K562 (cell line): Measurements from ENCODE around the gene FKBP3. TPM values are rescaled to one million over a fixed set of nuclear protein-coding genes. Genes with fewer than 3 reads are reported as not detected.

ENCODE experiments used
- ATAC-seq: fragments of 200-7000 bp; cut with Tn5 transposase; 3 replicates; pipeline ENCODE4 v1.9.1; 2020; ENCODE audit warnings: moderate library complexity
- BruUV-seq: library from RNA; stranded (reverse); fragments of 400-500 nt; replicated peaks from 2 replicates; lab custom pipeline; 2021; lab: Mats Ljungman, UMichigan
- CTCF ChIA-PET: fragments of 300-600 bp; formaldehyde crosslinking; extraction: SDS; loops from one replicate; lab custom pipeline; 2021; ENCODE audit warnings: low intra/inter-chr PET ratio; lab: Yijun Ruan, JAX
- POLR2A ChIA-PET: fragments of 300-600, 350-650 bp; sonication (Branson Sonifier 250); formaldehyde crosslinking; extraction: SDS; loops from one replicate; lab custom pipeline; 2021; ENCODE audit warnings: antibody characterized with exemption, inconsistent platforms; lab: Yijun Ruan, JAX
- DNase-seq, 4 experiments: peaks; one replicate each; pipeline versions ENCODE4 v3.0.0 to v3.0.0-alpha.2; 2011 to 2018; ENCODE audit warnings: low spot score in 3 of 4, mixed read lengths in 3 of 4; ENCODE audit errors: extremely low read depth in 1 of 4
- FAIRE-seq: peaks from 2 replicates; lab custom pipeline; 2011; peaks lifted over from hg19 to GRCh38; lab: Jason Lieb, UNC
- H2AFZ ChIP-seq: 2 replicates; pipeline ENCODE4 v1.6.0; 2011; ENCODE audit warnings: low read depth, low read length, control low read depth, inconsistent platforms
- H3K27ac ChIP-seq: fragments of 200-600 bp; 3 replicates; pipeline ENCODE4 v1.8.0; 2011; ENCODE audit warnings: low read depth, mild to moderate bottlenecking, control low read depth, inconsistent platforms, low read length, moderate library complexity, mixed read lengths; ENCODE audit errors: extremely low read depth
- H3K27me3 ChIP-seq, 2 experiments: fragments of 300-600 bp in 1 of 2; 2 replicates in 1 of 2; 3 replicates in 1 of 2; pipeline versions ENCODE4 v1.6.0 to v1.8.0; 2011; ENCODE audit warnings: inconsistent platforms in 2 of 2, low read length in 2 of 2, mild to moderate bottlenecking in 1 of 2, mixed read lengths in 1 of 2, moderate library complexity in 1 of 2; ENCODE audit not compliant: control insufficient read depth in 2 of 2, insufficient read depth in 2 of 2
- H3K36me3 ChIP-seq: fragments of 300-600 bp; 3 replicates; pipeline ENCODE4 v1.8.0; 2011; ENCODE audit warnings: mild to moderate bottlenecking, low read length, inconsistent platforms; ENCODE audit not compliant: control insufficient read depth, insufficient read depth
- H3K4me1 ChIP-seq, 2 experiments: fragments of 200-600 bp in 1 of 2; replicated peaks in 1 of 2; 2 replicates in 1 of 2; 3 replicates in 1 of 2; pipeline versions ENCODE4 v1.5.1 to v1.8.0; 2011; ENCODE audit warnings: inconsistent platforms in 2 of 2, low read length in 2 of 2, mild to moderate bottlenecking in 1 of 2, mixed read lengths in 1 of 2, moderate library complexity in 1 of 2; ENCODE audit not compliant: control insufficient read depth in 2 of 2, insufficient read depth in 2 of 2
- H3K4me2 ChIP-seq: 2 replicates; pipeline ENCODE4 v1.6.1; 2011; ENCODE audit warnings: low read length, control low read depth, inconsistent platforms, mixed read lengths; ENCODE audit not compliant: insufficient read depth
- H3K4me3 ChIP-seq: fragments of 200-600 bp; sonication (generic), shearing (Covaris generic); 2 replicates; pipeline ENCODE4 v1.5.1; 2016; ENCODE audit warnings: control low read depth, inconsistent platforms
- H3K79me2 ChIP-seq: fragments of 200-600 bp; 3 replicates; pipeline ENCODE4 v1.8.0; 2011; ENCODE audit warnings: low read length, inconsistent platforms; ENCODE audit not compliant: control insufficient read depth, insufficient read depth
- H3K9ac ChIP-seq, 2 experiments: 2 replicates each; pipeline versions ENCODE4 v1.6.0 to v1.6.1; 2011; ENCODE audit warnings: low read depth in 2 of 2, low read length in 2 of 2, control low read depth in 1 of 2, inconsistent platforms in 1 of 2, mild to moderate bottlenecking in 1 of 2, mixed read lengths in 1 of 2; ENCODE audit not compliant: insufficient read depth in 1 of 2
- H3K9me1 ChIP-seq: one replicate; pipeline ENCODE4 v1.6.0; 2011; ENCODE audit warnings: inconsistent platforms, mild to moderate bottlenecking, low read length, moderate library complexity; ENCODE audit not compliant: control insufficient read depth, insufficient read depth
- H3K9me3 ChIP-seq: replicated peaks from 2 replicates; pipeline ENCODE4 v1.5.1; 2011; ENCODE audit warnings: low read depth, low read length, inconsistent platforms; ENCODE audit not compliant: control insufficient read depth, insufficient read depth
- H4K20me1 ChIP-seq: replicated peaks from 2 replicates; pipeline ENCODE4 v1.6.1; 2011; ENCODE audit warnings: low read length, inconsistent platforms, mixed read lengths; ENCODE audit not compliant: control insufficient read depth, insufficient read depth
- C11orf30 ChIP-seq: fragments of 450-650 bp; IDR thresholded peaks from 2 replicates; pipeline ENCODE4 v1.6.1; 2016; ENCODE audit warnings: low read depth, mild to moderate bottlenecking
- EWSR1 ChIP-seq: fragments of 450-650 bp; IDR thresholded peaks from 2 replicates; pipeline ENCODE4 v1.6.1; 2018; ENCODE audit warnings: borderline replicate concordance, mild to moderate bottlenecking, low read depth, moderate library complexity; ENCODE audit not compliant: partially characterized antibody
- IRF2 ChIP-seq: sonication (generic); formaldehyde crosslinking; IDR thresholded peaks from 2 replicates; pipeline ENCODE4 v1.8.1; 2022; ENCODE audit warnings: mild to moderate bottlenecking, missing genetic modification reagents
- KDM5B ChIP-seq: fragments of 200-600 bp; sonication (generic); IDR thresholded peaks from 2 replicates; pipeline ENCODE4 v1.6.1; 2012; ENCODE audit warnings: low read depth, mild to moderate bottlenecking, moderate library complexity, low read length, control low read depth, inconsistent platforms; ENCODE audit not compliant: insufficient replicate concordance
- MYNN ChIP-seq, 2 experiments: sonication (generic); formaldehyde crosslinking in 1 of 2; IDR thresholded peaks; 2 replicates each; pipeline versions ENCODE4 v1.5.0 to v1.6.1; 2016 to 2020; ENCODE audit warnings: antibody characterized with exemption in 1 of 2, missing genetic modification reagents in 1 of 2
- SMARCB1 ChIP-seq: IDR thresholded peaks from 2 replicates; pipeline ENCODE4 v1.6.1; 2011; ENCODE audit warnings: improper control_type of control experiment, low read depth; ENCODE audit not compliant: insufficient read length
- whole genome bisulfite sequencing: fragments of 100-300 bp; shearing (Covaris generic); methylation state at CpG from one replicate; pipeline ENCODE4 v1.1.6; 2016; ENCODE audit warnings: low coverage, mixed read lengths; ENCODE audit not compliant: insufficient coverage; ENCODE audit errors: missing lambda C conversion rate; 5-methylcytosine and 5-hydroxymethylcytosine counted together
- in situ Hi-C: fragments of 300-500 bp; cut with MboI; formaldehyde crosslinking; loops from 4 replicates; pipeline ENCODE4 v1.15.0; 2018; ENCODE audit warnings: inconsistent platforms, mixed read lengths
- intact Hi-C: fragments of 100-400 bp; cut with micrococcal nuclease; formaldehyde crosslinking; loops from 2 replicates; pipeline ENCODE4 v1.14.2; 2022
- polyA plus RNA-seq, 8 experiments: library from polyadenylated mRNA; depleted of rRNA in 4 of 8; stranded (reverse) in 5 of 8; unstranded in 3 of 8; fragments of >200 nt; fragmentation: Nextera tagmentation in 2 of 8; fragmentation: Illumina TruSeq in 1 of 8; extraction: Ambion mirVana in 2 of 8; extraction: Trizol in 1 of 8; gene quantifications; 2 replicates each; pipeline versions ENCODE4 v1.2.1 to v1.2.3, GENCODE V29; 2011 to 2014; ENCODE audit warnings: inconsistent platforms in 1 of 8, missing spikeins in 1 of 8
- total RNA-seq, 7 experiments: library from RNA; depleted of rRNA in 6 of 7; stranded (reverse); fragments of >200 nt in 6 of 7; fragmentation: Illumina TruSeq in 2 of 7; extraction: Trizol in 2 of 7; gene quantifications; 2 replicates each; pipeline versions ENCODE4 v1.2.1 to v1.2.3, GENCODE V29; 2011 to 2021; ENCODE audit warnings: low replicate concordance in 1 of 7
- TF ChIP-seq, protein P1 (sequence below): fragments of 250-450 bp; sonication (Bioruptor Pico); IDR thresholded peaks from 2 replicates; pipeline ENCODE4 v1.8.0; 2021; ENCODE audit warnings: borderline replicate concordance, mild to moderate bottlenecking, moderate library complexity; ENCODE audit not compliant: poor library complexity, severe bottlenecking
- TF ChIP-seq, protein P2 (sequence below): fragments of 250-450 bp; sonication (Bioruptor Pico); IDR thresholded peaks from 2 replicates; pipeline ENCODE4 v1.4.0; 2020; ENCODE audit warnings: mild to moderate bottlenecking, moderate library complexity

FKBP3 gene
- total and polyA plus RNA-seq, 9 of the 15 experiments (the other 6 are each of a cell fraction or from before 2014, with no cell fraction given) = 43.6 to 107 (median 65.2) TPM

DNA sequence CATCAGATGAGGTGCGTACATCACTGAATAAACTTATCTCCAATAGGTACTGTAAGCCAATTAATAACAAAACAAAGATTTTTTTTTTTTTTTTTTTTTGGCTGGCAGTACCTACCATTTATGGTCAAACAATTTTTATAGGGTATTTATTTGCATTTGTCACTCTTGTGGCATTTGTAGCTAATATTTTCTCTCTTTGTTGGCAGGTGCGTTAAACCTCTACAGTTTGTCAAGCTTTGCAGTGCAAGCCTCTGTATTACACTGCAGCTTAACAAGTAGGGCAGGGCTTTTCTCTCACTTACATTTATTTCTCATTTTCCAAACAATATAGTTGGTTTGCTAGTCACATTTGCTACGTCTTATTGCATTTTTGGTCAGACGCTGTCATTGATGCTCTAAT lies 38.1 kb downstream of the FKBP3 start:
- DNase-seq (no peak), ATAC-seq (no peak), FAIRE-seq (no peak)
- Histone ChIP-seq H3K36me3 (peaks cover 63% of the 10 kb centered on the region; the same call in 2 of the 3 replicates), H4K20me1 (no peaks in the 10 kb centered on the region), H3K27me3 (no peaks in the 10 kb centered on the region), H3K4me1 (no peaks in the 10 kb centered on the region; a peak in 1 of 5 replicates), H3K4me3 (no peak overlapping the region), H3K4me2 (no peak overlapping the region), H3K9me3 (no peaks in the 10 kb centered on the region), H2AFZ (no peak overlapping the region), H3K9ac (no peak overlapping the region), H3K9me1 (no peaks in the 10 kb centered on the region), H3K79me2 (peaks cover 43% of the 10 kb centered on the region), H3K27ac (no peak overlapping the region)
- TF ChIP-seq C11orf30 (no peak), SMARCB1 (no peak)
- WGBS = 96% methylated on average over 4 of the region's 4 CpGs
- in situ Hi-C loops = no loop called here
- CTCF ChIA-PET = no interaction called here
- POLR2A ChIA-PET = interaction anchor here (1.0 kb wide), 1 partner anchor 33 kb away, joined by 3 read pairs; no protein-coding TSS in a partner anchor
- no TSS peak for BruUV-seq
- intact Hi-C loops = no loop called here

DNA sequence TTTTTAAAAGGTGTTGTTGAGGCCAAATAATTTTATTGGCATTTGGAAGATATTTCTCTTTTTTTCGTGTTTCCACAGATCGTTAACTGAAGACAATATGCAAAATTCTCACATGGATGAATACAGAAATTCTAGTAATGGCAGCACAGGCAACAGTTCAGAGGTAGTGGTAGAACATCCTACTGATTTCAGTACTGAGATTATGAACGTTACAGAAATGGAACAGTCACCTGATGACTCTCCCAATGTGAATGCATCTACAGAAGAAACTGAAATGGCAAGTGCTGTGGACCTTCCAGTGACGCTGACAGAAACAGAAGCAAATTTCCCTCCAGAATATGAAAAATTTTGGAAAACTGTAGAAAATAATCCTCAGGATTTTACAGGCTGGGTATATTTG lies 39.1 kb downstream of the FKBP3 start:
- POLR2A ChIA-PET = interaction anchor here (0.7 kb wide), 1 partner anchor 296 kb away, joined by 3 read pairs; no protein-coding TSS in a partner anchor
- Histone ChIP-seq H3K4me1 (no peaks in the 10 kb centered on the region; a peak in 1 of 5 replicates), H3K9me3 (no peaks in the 10 kb centered on the region), H3K9me1 (no peaks in the 10 kb centered on the region), H3K79me2 (peaks cover 50% of the 10 kb centered on the region), H4K20me1 (no peaks in the 10 kb centered on the region), H3K36me3 (peaks cover 55% of the 10 kb centered on the region; the same call in 2 of the 3 replicates), H3K27me3 (no peaks in the 10 kb centered on the region), H3K4me3 (no peak overlapping the region), H3K27ac (no peak overlapping the region), H2AFZ (no peak overlapping the region), H3K9ac (no peak overlapping the region), H3K4me2 (no peak overlapping the region)
- BruUV-seq = no TSS peak
- 74% methylated on average over 3 of the region's 4 CpGs for WGBS
- TF ChIP-seq KDM5B (no peak), IRF2 (no peak), MYNN (IDR thresholded peaks at IDR 0.05) (no peak), MYNN (CRISPR knock-in tag; IDR thresholded peaks at IDR 0.05) (no peak), EWSR1 (no peak)
- TF ChIP-seq, protein P1, sequence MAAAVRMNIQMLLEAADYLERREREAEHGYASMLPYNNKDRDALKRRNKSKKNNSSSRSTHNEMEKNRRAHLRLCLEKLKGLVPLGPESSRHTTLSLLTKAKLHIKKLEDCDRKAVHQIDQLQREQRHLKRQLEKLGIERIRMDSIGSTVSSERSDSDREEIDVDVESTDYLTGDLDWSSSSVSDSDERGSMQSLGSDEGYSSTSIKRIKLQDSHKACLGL (CRISPR knock-in tag) = no peak
- TF ChIP-seq, protein P2, sequence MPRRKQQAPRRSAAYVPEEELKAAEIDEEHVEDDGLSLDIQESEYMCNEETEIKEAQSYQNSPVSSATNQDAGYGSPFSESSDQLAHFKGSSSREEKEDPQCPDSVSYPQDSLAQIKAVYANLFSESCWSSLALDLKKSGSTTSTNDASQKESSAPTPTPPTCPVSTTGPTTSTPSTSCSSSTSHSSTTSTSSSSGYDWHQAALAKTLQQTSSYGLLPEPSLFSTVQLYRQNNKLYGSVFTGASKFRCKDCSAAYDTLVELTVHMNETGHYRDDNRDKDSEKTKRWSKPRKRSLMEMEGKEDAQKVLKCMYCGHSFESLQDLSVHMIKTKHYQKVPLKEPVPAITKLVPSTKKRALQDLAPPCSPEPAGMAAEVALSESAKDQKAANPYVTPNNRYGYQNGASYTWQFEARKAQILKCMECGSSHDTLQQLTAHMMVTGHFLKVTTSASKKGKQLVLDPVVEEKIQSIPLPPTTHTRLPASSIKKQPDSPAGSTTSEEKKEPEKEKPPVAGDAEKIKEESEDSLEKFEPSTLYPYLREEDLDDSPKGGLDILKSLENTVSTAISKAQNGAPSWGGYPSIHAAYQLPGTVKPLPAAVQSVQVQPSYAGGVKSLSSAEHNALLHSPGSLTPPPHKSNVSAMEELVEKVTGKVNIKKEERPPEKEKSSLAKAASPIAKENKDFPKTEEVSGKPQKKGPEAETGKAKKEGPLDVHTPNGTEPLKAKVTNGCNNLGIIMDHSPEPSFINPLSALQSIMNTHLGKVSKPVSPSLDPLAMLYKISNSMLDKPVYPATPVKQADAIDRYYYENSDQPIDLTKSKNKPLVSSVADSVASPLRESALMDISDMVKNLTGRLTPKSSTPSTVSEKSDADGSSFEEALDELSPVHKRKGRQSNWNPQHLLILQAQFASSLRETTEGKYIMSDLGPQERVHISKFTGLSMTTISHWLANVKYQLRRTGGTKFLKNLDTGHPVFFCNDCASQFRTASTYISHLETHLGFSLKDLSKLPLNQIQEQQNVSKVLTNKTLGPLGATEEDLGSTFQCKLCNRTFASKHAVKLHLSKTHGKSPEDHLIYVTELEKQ (CRISPR knock-in tag) = no peak
- DNase-seq (no peak), ATAC-seq (no peak), FAIRE-seq (no peak)
- CTCF ChIA-PET = no interaction called here
- in situ Hi-C loops (no loop called here), intact Hi-C loops (no loop called here)
